ENCODE results near the gene MISP. TPM values are rescaled to one million over a fixed set of nuclear protein-coding genes. Genes with fewer than 3 reads are reported as not detected.
A peak's percentile ranks its signal among the peaks of the same experiment; 100 is the strongest.
"Not testable (repeated sequence)": the region's sequence is repeated elsewhere in the genome, so short reads cannot be mapped to it uniquely, and the experiment has no call there.

Gene MISP
- not detected for total RNA-seq

- Histone ChIP-seq H3K36me3 (ENCODE audit: control insufficient read depth in 3 of 3, insufficient read depth in 3 of 3, low read length in 3 of 3) (peaks cover 0 to 2% (median 2%) of the 10 kb centered on the region in 3 donors), H3K27ac (ENCODE audit: low read depth, low read length) (no peak within 1 kb of the TSS), H3K4me1 (ENCODE audit: control insufficient read depth in 3 of 3, insufficient read depth in 3 of 3, low read length in 3 of 3) (no peaks in the 10 kb centered on the region), H3K9ac (ENCODE audit: low read depth in 1 of 3, low read length in 3 of 3) (no peak within 1 kb of the TSS), H3K9me3 (ENCODE audit: control insufficient read depth in 3 of 3, low read length in 3 of 3) (peaks cover 0 to 8% (median 0%) of the 10 kb centered on the region in 3 donors), H3K27me3 (ENCODE audit: control insufficient read depth in 3 of 3, insufficient read depth in 3 of 3, low read length in 3 of 3) (peaks cover 0 to 22% (median 19%) of the 10 kb centered on the region in 3 donors), H3K4me3 (ENCODE audit: low read length in 3 of 3) (no peak within 1 kb of the TSS)
Measured at GRCh38 chr19:750640-751423, at the start of gene MISP. TSS of gene MISP (plus strand) at chr19:751112. CDS start at chr19:756947, 5,835 bp downstream.

- H3K4me1 ChIP-seq (ENCODE audit: control insufficient read depth in 3 of 3, insufficient read depth in 3 of 3, low read length in 3 of 3); H3K9me3 ChIP-seq (ENCODE audit: control insufficient read depth in 3 of 3, low read length in 3 of 3); H3K4me3 ChIP-seq (ENCODE audit: low read length in 3 of 3); H3K9ac ChIP-seq (ENCODE audit: low read depth in 1 of 3, low read length in 3 of 3); H3K27ac ChIP-seq (ENCODE audit: low read depth, low read length); H3K36me3 ChIP-seq (ENCODE audit: control insufficient read depth in 3 of 3, insufficient read depth in 3 of 3, low read length in 3 of 3): not testable (repeated sequence)
- H3K27me3 ChIP-seq (ENCODE audit: control insufficient read depth in 3 of 3, insufficient read depth in 3 of 3, low read length in 3 of 3) = peaks cover 17 to 22% (median 19%) of the 10 kb centered on the region in 3 donors
Measured at GRCh38 chr19:702847-703246, 48.1 kb upstream of the MISP start.

- H3K9ac ChIP-seq (ENCODE audit: low read depth in 1 of 3, low read length in 3 of 3) = peak overlapping the region in 1 of 3 donors; percentile 16
- H3K9me3 ChIP-seq (ENCODE audit: control insufficient read depth in 3 of 3, low read length in 3 of 3) = peaks cover 0 to 2% (median 0%) of the 10 kb centered on the region in 3 donors
- peaks cover 19 to 26% (median 24%) of the 10 kb centered on the region in 3 donors for H3K27me3 ChIP-seq (ENCODE audit: control insufficient read depth in 3 of 3, insufficient read depth in 3 of 3, low read length in 3 of 3)
- peaks cover 0 to 4% (median 0%) of the 10 kb centered on the region in 3 donors for H3K4me1 ChIP-seq (ENCODE audit: control insufficient read depth in 3 of 3, insufficient read depth in 3 of 3, low read length in 3 of 3)
- no peaks in the 10 kb centered on the region for H3K36me3 ChIP-seq (ENCODE audit: control insufficient read depth in 3 of 3, insufficient read depth in 3 of 3, low read length in 3 of 3)
- H3K27ac ChIP-seq (ENCODE audit: low read depth, low read length) = no peak overlapping the region
- peak overlapping the region in 2 of 3 donors; percentile 14 to 22 for H3K4me3 ChIP-seq (ENCODE audit: low read length in 3 of 3)
Measured at GRCh38 chr19:703329-703650, 47.6 kb upstream of the MISP start.

- Histone ChIP-seq H3K9me3 (ENCODE audit: control insufficient read depth in 3 of 3, low read length in 3 of 3) (peaks cover 0 to 2% (median 0%) of the 10 kb centered on the region in 3 donors), H3K27me3 (ENCODE audit: control insufficient read depth in 3 of 3, insufficient read depth in 3 of 3, low read length in 3 of 3) (peaks cover 20 to 28% (median 26%) of the 10 kb centered on the region in 3 donors), H3K27ac (ENCODE audit: low read depth, low read length) (no peak overlapping the region), H3K36me3 (ENCODE audit: control insufficient read depth in 3 of 3, insufficient read depth in 3 of 3, low read length in 3 of 3) (no peaks in the 10 kb centered on the region), H3K4me3 (ENCODE audit: low read length in 3 of 3) (peak overlapping the region in 2 of 3 donors; percentile 14 to 41), H3K4me1 (ENCODE audit: control insufficient read depth in 3 of 3, insufficient read depth in 3 of 3, low read length in 3 of 3) (peaks cover 0 to 4% (median 0%) of the 10 kb centered on the region in 3 donors), H3K9ac (ENCODE audit: low read depth in 1 of 3, low read length in 3 of 3) (no peak overlapping the region)
Measured at GRCh38 chr19:703651-704446, 47.1 kb upstream of the MISP start.

GRCh38 chr19:704447-704741 is 46.5 kb upstream of the MISP start:
- H3K36me3 ChIP-seq (ENCODE audit: control insufficient read depth in 3 of 3, insufficient read depth in 3 of 3, low read length in 3 of 3) = no peaks in the 10 kb centered on the region
- H3K4me1 ChIP-seq (ENCODE audit: control insufficient read depth in 3 of 3, insufficient read depth in 3 of 3, low read length in 3 of 3) = peaks cover 0 to 4% (median 0%) of the 10 kb centered on the region in 3 donors
- H3K27me3 ChIP-seq (ENCODE audit: control insufficient read depth in 3 of 3, insufficient read depth in 3 of 3, low read length in 3 of 3) = peaks cover 17 to 28% (median 26%) of the 10 kb centered on the region in 3 donors
- no peak overlapping the region for H3K27ac ChIP-seq (ENCODE audit: low read depth, low read length)
- no peak overlapping the region for H3K9ac ChIP-seq (ENCODE audit: low read depth in 1 of 3, low read length in 3 of 3)
- H3K9me3 ChIP-seq (ENCODE audit: control insufficient read depth in 3 of 3, low read length in 3 of 3) = peaks cover 0 to 2% (median 0%) of the 10 kb centered on the region in 3 donors
- H3K4me3 ChIP-seq (ENCODE audit: low read length in 3 of 3) = peak overlapping the region in 1 of 3 donors; percentile 41

- peaks cover 0 to 2% (median 0%) of the 10 kb centered on the region in 3 donors for H3K9me3 ChIP-seq (ENCODE audit: control insufficient read depth in 3 of 3, low read length in 3 of 3)
- H3K4me3 ChIP-seq (ENCODE audit: low read length in 3 of 3) = peak within 1 kb of the TSS; percentile 35 to 61 (median 51)
- H3K36me3 ChIP-seq (ENCODE audit: control insufficient read depth in 3 of 3, insufficient read depth in 3 of 3, low read length in 3 of 3) = no peaks in the 10 kb centered on the region
- peak within 1 kb of the TSS; percentile 38 to 79 (median 43) for H3K9ac ChIP-seq (ENCODE audit: low read depth in 1 of 3, low read length in 3 of 3)
- peaks cover 7 to 22% (median 20%) of the 10 kb centered on the region in 3 donors for H3K27me3 ChIP-seq (ENCODE audit: control insufficient read depth in 3 of 3, insufficient read depth in 3 of 3, low read length in 3 of 3)
- peak within 1 kb of the TSS; percentile 62 for H3K27ac ChIP-seq (ENCODE audit: low read depth, low read length)
- H3K4me1 ChIP-seq (ENCODE audit: control insufficient read depth in 3 of 3, insufficient read depth in 3 of 3, low read length in 3 of 3) = peaks cover 0 to 4% (median 0%) of the 10 kb centered on the region in 3 donors
Measured at GRCh38 chr19:708154-709143, 42.5 kb upstream of the MISP start, which contains the start of gene PALM. TSS of gene PALM (plus strand) at chr19:708935. CDS start at chr19:709147, 212 bp downstream.

- Histone ChIP-seq H3K9me3 (ENCODE audit: control insufficient read depth in 3 of 3, low read length in 3 of 3) (peaks cover 0 to 2% (median 0%) of the 10 kb centered on the region in 3 donors), H3K9ac (ENCODE audit: low read depth in 1 of 3, low read length in 3 of 3) (peak overlapping the region; percentile 38 to 79 (median 43)), H3K36me3 (ENCODE audit: control insufficient read depth in 3 of 3, insufficient read depth in 3 of 3, low read length in 3 of 3) (no peaks in the 10 kb centered on the region), H3K4me1 (ENCODE audit: control insufficient read depth in 3 of 3, insufficient read depth in 3 of 3, low read length in 3 of 3) (peaks cover 0 to 2% (median 0%) of the 10 kb centered on the region in 3 donors), H3K27me3 (ENCODE audit: control insufficient read depth in 3 of 3, insufficient read depth in 3 of 3, low read length in 3 of 3) (peaks cover 5 to 17% (median 16%) of the 10 kb centered on the region in 3 donors), H3K4me3 (ENCODE audit: low read length in 3 of 3) (peak overlapping the region; percentile 35 to 61 (median 51)), H3K27ac (ENCODE audit: low read depth, low read length) (peak overlapping the region; percentile 62)
Measured at GRCh38 chr19:709196-709964, 41.5 kb upstream of the MISP start.

GRCh38 chr19:709965-710571 is 40.8 kb upstream of the MISP start:
- H3K4me1 ChIP-seq (ENCODE audit: control insufficient read depth in 3 of 3, insufficient read depth in 3 of 3, low read length in 3 of 3) = peaks cover 0 to 2% (median 0%) of the 10 kb centered on the region in 3 donors
- peak overlapping the region; percentile 14 to 61 (median 35) for H3K4me3 ChIP-seq (ENCODE audit: low read length in 3 of 3)
- H3K27ac ChIP-seq (ENCODE audit: low read depth, low read length) = peak overlapping the region; percentile 62
- H3K27me3 ChIP-seq (ENCODE audit: control insufficient read depth in 3 of 3, insufficient read depth in 3 of 3, low read length in 3 of 3) = peaks cover 5 to 12% (median 12%) of the 10 kb centered on the region in 3 donors
- peak overlapping the region in 2 of 3 donors; percentile 38 to 79 for H3K9ac ChIP-seq (ENCODE audit: low read depth in 1 of 3, low read length in 3 of 3)
- H3K9me3 ChIP-seq (ENCODE audit: control insufficient read depth in 3 of 3, low read length in 3 of 3) = peaks cover 0 to 2% (median 0%) of the 10 kb centered on the region in 3 donors
- no peaks in the 10 kb centered on the region for H3K36me3 ChIP-seq (ENCODE audit: control insufficient read depth in 3 of 3, insufficient read depth in 3 of 3, low read length in 3 of 3)

All from skeletal muscle tissue (tissue), 4 donors.